SK-N-SH treated with all-trans-retinoic acid at 6 μM for 48 hours (cell line): ENCODE results near the gene PSMB10.

Experiments
- ARNTL ChIP-seq: fragments of 450-650 bp; formaldehyde crosslinking; IDR thresholded peaks from 2 replicates; pipeline ENCODE4 v1.5.0; 2020; ENCODE audit warnings: low read depth, mild to moderate bottlenecking, moderate library complexity, borderline replicate concordance
- BACH2 ChIP-seq: fragments of 250-450 bp; sonication (Bioruptor Pico); IDR thresholded peaks from 2 replicates; pipeline ENCODE4 v1.9.0; 2021; ENCODE audit warnings: mild to moderate bottlenecking, borderline replicate concordance
- GLIS3 ChIP-seq: fragments of 250-450 bp; sonication (Bioruptor Pico); IDR thresholded peaks from 2 replicates; pipeline ENCODE4 v1.5.0; 2020; ENCODE audit warnings: mild to moderate bottlenecking, moderate library complexity
- PPARA ChIP-seq: fragments of 250-450 bp; sonication (Bioruptor Pico); IDR thresholded peaks from 2 replicates; pipeline ENCODE4 v1.5.0; 2020; ENCODE audit warnings: mild to moderate bottlenecking, borderline replicate concordance
- RARB ChIP-seq: fragments of 250-450 bp; sonication (Bioruptor Pico); IDR thresholded peaks from 2 replicates; pipeline ENCODE4 v1.8.0; 2021; ENCODE audit warnings: mild to moderate bottlenecking, moderate library complexity
- ZC3H10 ChIP-seq: fragments of 250-450 bp; sonication (Bioruptor Pico); IDR thresholded peaks from 2 replicates; pipeline ENCODE4 v1.5.1; 2021; ENCODE audit warnings: mild to moderate bottlenecking, moderate library complexity
- ZFP3 ChIP-seq: fragments of 250-450 bp; sonication (Bioruptor Pico); IDR thresholded peaks from 2 replicates; pipeline ENCODE4 v1.5.0; 2020; ENCODE audit warnings: mild to moderate bottlenecking, moderate library complexity
- ZFP30 ChIP-seq: fragments of 450-650 bp; formaldehyde crosslinking; IDR thresholded peaks from 2 replicates; pipeline ENCODE4 v1.5.0; 2022; ENCODE audit warnings: mild to moderate bottlenecking, moderate library complexity
- ZNF565 ChIP-seq: fragments of 450-650 bp; formaldehyde crosslinking; conservative IDR thresholded peaks from 2 replicates; pipeline ENCODE4 v1.5.0; 2020; ENCODE audit warnings: low read depth, mild to moderate bottlenecking, moderate library complexity
- ZNF70 ChIP-seq: fragments of 450-650 bp; formaldehyde crosslinking; IDR thresholded peaks from 2 replicates; pipeline ENCODE4 v1.5.0; 2020; ENCODE audit warnings: mild to moderate bottlenecking, moderate library complexity
- ZNF8 ChIP-seq: fragments of 450-650 bp; formaldehyde crosslinking; IDR thresholded peaks from 2 replicates; pipeline ENCODE4 v1.5.0; 2020; ENCODE audit warnings: mild to moderate bottlenecking, moderate library complexity
- TF ChIP-seq, protein P1 (sequence below): fragments of 250-450 bp; sonication (Bioruptor Pico); IDR thresholded peaks from 2 replicates; pipeline ENCODE4 v1.8.0; 2020; ENCODE audit warnings: mild to moderate bottlenecking, moderate library complexity, borderline replicate concordance
- TF ChIP-seq, protein P2 (sequence below): fragments of 250-450 bp; sonication (Bioruptor Pico); IDR thresholded peaks from 2 replicates; pipeline ENCODE4 v1.5.1; 2020; ENCODE audit warnings: low read depth, mild to moderate bottlenecking, moderate library complexity
- TF ChIP-seq, protein P3 (sequence below): fragments of 250-450 bp; sonication (Bioruptor Pico); IDR thresholded peaks from 2 replicates; pipeline ENCODE4 v1.5.0; 2020; ENCODE audit warnings: mild to moderate bottlenecking, moderate library complexity

DNA sequence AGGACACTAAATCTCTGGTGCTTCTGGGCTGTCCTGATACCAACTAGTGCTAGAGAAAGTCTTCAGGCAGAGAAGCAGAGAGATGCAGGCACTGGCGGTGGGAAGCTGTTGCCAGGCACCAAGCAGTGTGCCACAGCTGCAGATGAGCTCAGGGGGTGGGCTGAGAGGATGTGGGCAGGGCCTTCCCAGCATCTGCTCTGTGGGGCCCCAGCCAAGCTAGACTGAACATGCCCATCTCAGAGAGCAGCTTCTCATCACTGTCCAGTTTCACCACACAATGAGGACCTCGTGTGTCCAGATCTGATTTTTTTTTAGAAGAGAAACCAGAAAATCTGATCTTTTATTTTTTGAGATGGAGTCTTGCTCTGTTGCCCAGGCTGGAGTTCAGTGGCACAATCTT is 26.5 kb downstream of the PSMB10 start:
- TF ChIP-seq ZC3H10 (CRISPR knock-in tag) (no peak), ZFP3 (no peak), ZNF70 (no peak), BACH2 (CRISPR knock-in tag) (no peak), ZFP30 (CRISPR knock-in tag) (no peak), ARNTL (no peak), RARB (CRISPR knock-in tag) (no peak), ZNF565 (no peak), GLIS3 (CRISPR knock-in tag) (no peak), ZNF8 (CRISPR knock-in tag) (no peak), PPARA (CRISPR knock-in tag) (no peak)
- TF ChIP-seq, protein P1, sequence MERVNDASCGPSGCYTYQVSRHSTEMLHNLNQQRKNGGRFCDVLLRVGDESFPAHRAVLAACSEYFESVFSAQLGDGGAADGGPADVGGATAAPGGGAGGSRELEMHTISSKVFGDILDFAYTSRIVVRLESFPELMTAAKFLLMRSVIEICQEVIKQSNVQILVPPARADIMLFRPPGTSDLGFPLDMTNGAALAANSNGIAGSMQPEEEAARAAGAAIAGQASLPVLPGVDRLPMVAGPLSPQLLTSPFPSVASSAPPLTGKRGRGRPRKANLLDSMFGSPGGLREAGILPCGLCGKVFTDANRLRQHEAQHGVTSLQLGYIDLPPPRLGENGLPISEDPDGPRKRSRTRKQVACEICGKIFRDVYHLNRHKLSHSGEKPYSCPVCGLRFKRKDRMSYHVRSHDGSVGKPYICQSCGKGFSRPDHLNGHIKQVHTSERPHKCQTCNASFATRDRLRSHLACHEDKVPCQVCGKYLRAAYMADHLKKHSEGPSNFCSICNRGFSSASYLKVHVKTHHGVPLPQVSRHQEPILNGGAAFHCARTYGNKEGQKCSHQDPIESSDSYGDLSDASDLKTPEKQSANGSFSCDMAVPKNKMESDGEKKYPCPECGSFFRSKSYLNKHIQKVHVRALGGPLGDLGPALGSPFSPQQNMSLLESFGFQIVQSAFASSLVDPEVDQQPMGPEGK = no peak
- TF ChIP-seq, protein P2, sequence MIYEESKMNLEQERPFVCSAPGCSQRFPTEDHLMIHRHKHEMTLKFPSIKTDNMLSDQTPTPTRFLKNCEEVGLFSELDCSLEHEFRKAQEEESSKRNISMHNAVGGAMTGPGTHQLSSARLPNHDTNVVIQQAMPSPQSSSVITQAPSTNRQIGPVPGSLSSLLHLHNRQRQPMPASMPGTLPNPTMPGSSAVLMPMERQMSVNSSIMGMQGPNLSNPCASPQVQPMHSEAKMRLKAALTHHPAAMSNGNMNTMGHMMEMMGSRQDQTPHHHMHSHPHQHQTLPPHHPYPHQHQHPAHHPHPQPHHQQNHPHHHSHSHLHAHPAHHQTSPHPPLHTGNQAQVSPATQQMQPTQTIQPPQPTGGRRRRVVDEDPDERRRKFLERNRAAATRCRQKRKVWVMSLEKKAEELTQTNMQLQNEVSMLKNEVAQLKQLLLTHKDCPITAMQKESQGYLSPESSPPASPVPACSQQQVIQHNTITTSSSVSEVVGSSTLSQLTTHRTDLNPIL (CRISPR knock-in tag) = no peak
- TF ChIP-seq, protein P3, sequence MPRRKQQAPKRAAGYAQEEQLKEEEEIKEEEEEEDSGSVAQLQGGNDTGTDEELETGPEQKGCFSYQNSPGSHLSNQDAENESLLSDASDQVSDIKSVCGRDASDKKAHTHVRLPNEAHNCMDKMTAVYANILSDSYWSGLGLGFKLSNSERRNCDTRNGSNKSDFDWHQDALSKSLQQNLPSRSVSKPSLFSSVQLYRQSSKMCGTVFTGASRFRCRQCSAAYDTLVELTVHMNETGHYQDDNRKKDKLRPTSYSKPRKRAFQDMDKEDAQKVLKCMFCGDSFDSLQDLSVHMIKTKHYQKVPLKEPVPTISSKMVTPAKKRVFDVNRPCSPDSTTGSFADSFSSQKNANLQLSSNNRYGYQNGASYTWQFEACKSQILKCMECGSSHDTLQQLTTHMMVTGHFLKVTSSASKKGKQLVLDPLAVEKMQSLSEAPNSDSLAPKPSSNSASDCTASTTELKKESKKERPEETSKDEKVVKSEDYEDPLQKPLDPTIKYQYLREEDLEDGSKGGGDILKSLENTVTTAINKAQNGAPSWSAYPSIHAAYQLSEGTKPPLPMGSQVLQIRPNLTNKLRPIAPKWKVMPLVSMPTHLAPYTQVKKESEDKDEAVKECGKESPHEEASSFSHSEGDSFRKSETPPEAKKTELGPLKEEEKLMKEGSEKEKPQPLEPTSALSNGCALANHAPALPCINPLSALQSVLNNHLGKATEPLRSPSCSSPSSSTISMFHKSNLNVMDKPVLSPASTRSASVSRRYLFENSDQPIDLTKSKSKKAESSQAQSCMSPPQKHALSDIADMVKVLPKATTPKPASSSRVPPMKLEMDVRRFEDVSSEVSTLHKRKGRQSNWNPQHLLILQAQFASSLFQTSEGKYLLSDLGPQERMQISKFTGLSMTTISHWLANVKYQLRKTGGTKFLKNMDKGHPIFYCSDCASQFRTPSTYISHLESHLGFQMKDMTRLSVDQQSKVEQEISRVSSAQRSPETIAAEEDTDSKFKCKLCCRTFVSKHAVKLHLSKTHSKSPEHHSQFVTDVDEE (CRISPR knock-in tag) = no peak
